ENCODE data around the gene DOCK11.
"Not testable (repeated sequence)": the region's sequence is repeated elsewhere in the genome, so short reads cannot be mapped to it uniquely, and the experiment has no call there.

The DOCK11 gene

GRCh38 chrX:118577041-118577440, 81.4 kb downstream of the DOCK11 start:
- no peak for DNase-seq

- no peak for DNase-seq
These were observed 83.8 kb downstream of the DOCK11 start for GRCh38 chrX:118579417-118579816.

- not testable (repeated sequence) for DNase-seq
These were observed 87.3 kb downstream of the DOCK11 start for GRCh38 chrX:118582926-118583325.

GRCh38 chrX:118583781-118584180, 88.2 kb downstream of the DOCK11 start:
- DNase-seq = no peak

GRCh38 chrX:118585296-118585695, 89.7 kb downstream of the DOCK11 start:
- no peak for DNase-seq

- DNase-seq = not testable (repeated sequence)
These were observed 90.6 kb downstream of the DOCK11 start for GRCh38 chrX:118586206-118586605.

- DNase-seq = no peak
These were observed 93.1 kb downstream of the DOCK11 start for GRCh38 chrX:118588715-118589114.

GRCh38 chrX:118589227-118589626, 93.6 kb downstream of the DOCK11 start:
- DNase-seq = no peak

GRCh38 chrX:118593407-118593806, 97.8 kb downstream of the DOCK11 start:
- DNase-seq = no peak

- no peak for DNase-seq
These were observed 99.2 kb downstream of the DOCK11 start for GRCh38 chrX:118594697-118595420.

- no peak for DNase-seq
These were observed 100.0 kb downstream of the DOCK11 start for GRCh38 chrX:118595501-118596042.

- DNase-seq = no peak
These were observed 100.8 kb downstream of the DOCK11 start for GRCh38 chrX:118596390-118596789.

GRCh38 chrX:118603981-118604380, 108.4 kb downstream of the DOCK11 start:
- no peak for DNase-seq

GRCh38 chrX:118612290-118612689, 116.7 kb downstream of the DOCK11 start:
- DNase-seq = no peak

- DNase-seq = no peak
These were observed 118.5 kb downstream of the DOCK11 start for GRCh38 chrX:118614150-118614549.

GRCh38 chrX:118615141-118615540, 119.5 kb downstream of the DOCK11 start:
- no peak for DNase-seq

GRCh38 chrX:118621081-118621759, 125.6 kb downstream of the DOCK11 start:
- no peak for DNase-seq

- DNase-seq = no peak
These were observed 127.4 kb downstream of the DOCK11 start for GRCh38 chrX:118623062-118623461.

- no peak for DNase-seq
These were observed 130.7 kb downstream of the DOCK11 start for GRCh38 chrX:118626346-118626745.

GRCh38 chrX:118627084-118627758, 131.6 kb downstream of the DOCK11 start:
- DNase-seq = no peak

- no peak for DNase-seq
These were observed 135.2 kb downstream of the DOCK11 start for GRCh38 chrX:118630848-118631247.

- DNase-seq = no peak
These were observed 136.0 kb downstream of the DOCK11 start for GRCh38 chrX:118631586-118631985.

GRCh38 chrX:118632862-118633261, 137.2 kb downstream of the DOCK11 start:
- no peak for DNase-seq

- no peak for DNase-seq
These were observed 137.9 kb downstream of the DOCK11 start for GRCh38 chrX:118633530-118633929.
